ENCODE data around the gene FCSK. TPM values are rescaled to one million over a fixed set of nuclear protein-coding genes. Genes with fewer than 3 reads are reported as not detected.

The FCSK gene
- total and polyA plus RNA-seq, 2 of the 13 experiments (the other 11 are each of a cell fraction or from before 2014, with no cell fraction given) = 9.1 to 19.2 TPM

- no peak for TF ChIP-seq ZNF800 (CRISPR knock-in tag; IDR thresholded peaks at IDR 0.05)
- TF ChIP-seq STAG1 (CRISPR knock-in tag; IDR thresholded peaks at IDR 0.05) = no peak
- TF ChIP-seq CENPT (CRISPR knock-in tag; IDR thresholded peaks at IDR 0.05; ENCODE audit: low read depth) = no peak
- peak; percentile 69; the same call in 1 of the 2 replicates for TF ChIP-seq ZBTB8A (CRISPR knock-in tag; IDR thresholded peaks at IDR 0.05; ENCODE audit: borderline replicate concordance, low read depth)
- TF ChIP-seq CEBPG (CRISPR knock-in tag; IDR thresholded peaks at IDR 0.05) = peak; percentile 50
- TF ChIP-seq IKZF1 (IDR thresholded peaks at IDR 0.05) = no peak
- TF ChIP-seq SRY (CRISPR knock-in tag; IDR thresholded peaks at IDR 0.05) = no peak
- TF ChIP-seq MAF1 (CRISPR knock-in tag; IDR thresholded peaks at IDR 0.05; ENCODE audit: borderline replicate concordance) = no peak
- no peak; the same call in 1 of the 2 replicates for TF ChIP-seq YEATS4 (CRISPR knock-in tag; IDR thresholded peaks at IDR 0.05; ENCODE audit: borderline replicate concordance)
- TF ChIP-seq JUN (CRISPR knock-in tag; IDR thresholded peaks at IDR 0.05) = 0 out of 2 replicates have a peak, but pooled peaks have one; percentile 27
- TF ChIP-seq ZNF225 (CRISPR knock-in tag; IDR thresholded peaks at IDR 0.05) = peak; percentile 48; the same call in 1 of the 2 replicates
- no peak for TF ChIP-seq ZNF10 (CRISPR knock-in tag; IDR thresholded peaks at IDR 0.05; ENCODE audit: borderline replicate concordance, low read depth)
- TF ChIP-seq THAP11 (CRISPR knock-in tag; IDR thresholded peaks at IDR 0.05) = no peak
- no peak for TF ChIP-seq TBP (CRISPR knock-in tag; IDR thresholded peaks at IDR 0.05)
- TF ChIP-seq SRF (IDR thresholded peaks at IDR 0.05; ENCODE audit: low read depth, low read length) = no peak
- no peak for TF ChIP-seq PAWR (CRISPR knock-in tag; IDR thresholded peaks at IDR 0.05; ENCODE audit: borderline replicate concordance)
- no peak for TF ChIP-seq ZNF530 (CRISPR knock-in tag; IDR thresholded peaks at IDR 0.05; ENCODE audit: low read depth)
- peak; percentile 70; the same call in 1 of the 2 replicates for TF ChIP-seq ZNF619 (CRISPR knock-in tag; IDR thresholded peaks at IDR 0.05)
- TF ChIP-seq FOXO4 (CRISPR knock-in tag; conservative IDR thresholded peaks at IDR 0.05) = no peak
- no peak for TF ChIP-seq ZNF552 (CRISPR knock-in tag; IDR thresholded peaks at IDR 0.05; ENCODE audit: borderline replicate concordance)
- TF ChIP-seq SYNCRIP (IDR thresholded peaks at IDR 0.05; ENCODE audit: insufficient read depth, low read depth, low read length) = no peak
- TF ChIP-seq SCMH1 (CRISPR knock-in tag; IDR thresholded peaks at IDR 0.05; ENCODE audit: borderline replicate concordance) = no peak
- TF ChIP-seq TBX2 (CRISPR knock-in tag; IDR thresholded peaks at IDR 0.05; ENCODE audit: borderline replicate concordance) = no peak
- TF ChIP-seq POLR2G (IDR thresholded peaks at IDR 0.05; ENCODE audit: low read depth, low read length) = no peak
- no peak for TF ChIP-seq ZNF879 (CRISPR knock-in tag; IDR thresholded peaks at IDR 0.05)
- no peak for TF ChIP-seq YY1 (IDR thresholded peaks at IDR 0.05; ENCODE audit: insufficient read depth, insufficient replicate concordance, low read depth, low read length)
- no peak for TF ChIP-seq ZNF674 (CRISPR knock-in tag; IDR thresholded peaks at IDR 0.05; ENCODE audit: low read depth)
- no peak for TF ChIP-seq EED (CRISPR knock-in tag; IDR thresholded peaks at IDR 0.05)
- no peak for TF ChIP-seq CCDC6 (CRISPR knock-in tag; IDR thresholded peaks at IDR 0.05)
- peak; percentile 44; the same call in 1 of the 2 replicates for TF ChIP-seq ZNF598 (CRISPR knock-in tag; IDR thresholded peaks at IDR 0.05; ENCODE audit: borderline replicate concordance)
- no peak for TF ChIP-seq TOPORS (CRISPR knock-in tag; IDR thresholded peaks at IDR 0.05)
Measured at GRCh38 chr16:70440009-70440692, 14.2 kb upstream of the FCSK start (continued).

All from HepG2 (cell line).